ENCODE results near the gene TTC3.
"Not testable (repeated sequence)": the region's sequence is repeated elsewhere in the genome, so short reads cannot be mapped to it uniquely, and the experiment has no call there.

TTC3 gene

GRCh38 chr21:37072988-37073416, at the start of gene TTC3, which contains the start of gene PIGP:
Gene TTC3, plus strand, starts transcription at chr21:37073254. Its CDS starts 14,004 bp downstream, at chr21:37087258.
Gene PIGP, minus strand, starts transcription at chr21:37073071. Its CDS starts 556 bp downstream, at chr21:37072515.
- peak; percentile 95 for DNase-seq (ENCODE audit: low spot score)

- no peak for DNase-seq (ENCODE audit: low spot score)
These were observed 46.6 kb upstream of the TTC3 start for GRCh38 chr21:37026499-37026898.

GRCh38 chr21:37028570-37028969, 44.5 kb upstream of the TTC3 start:
- DNase-seq (ENCODE audit: low spot score) = no peak

GRCh38 chr21:37030864-37031263, 42.2 kb upstream of the TTC3 start:
- DNase-seq (ENCODE audit: low spot score) = no peak

GRCh38 chr21:37032293-37032692, 40.8 kb upstream of the TTC3 start:
- no peak for DNase-seq (ENCODE audit: low spot score)

DNA sequence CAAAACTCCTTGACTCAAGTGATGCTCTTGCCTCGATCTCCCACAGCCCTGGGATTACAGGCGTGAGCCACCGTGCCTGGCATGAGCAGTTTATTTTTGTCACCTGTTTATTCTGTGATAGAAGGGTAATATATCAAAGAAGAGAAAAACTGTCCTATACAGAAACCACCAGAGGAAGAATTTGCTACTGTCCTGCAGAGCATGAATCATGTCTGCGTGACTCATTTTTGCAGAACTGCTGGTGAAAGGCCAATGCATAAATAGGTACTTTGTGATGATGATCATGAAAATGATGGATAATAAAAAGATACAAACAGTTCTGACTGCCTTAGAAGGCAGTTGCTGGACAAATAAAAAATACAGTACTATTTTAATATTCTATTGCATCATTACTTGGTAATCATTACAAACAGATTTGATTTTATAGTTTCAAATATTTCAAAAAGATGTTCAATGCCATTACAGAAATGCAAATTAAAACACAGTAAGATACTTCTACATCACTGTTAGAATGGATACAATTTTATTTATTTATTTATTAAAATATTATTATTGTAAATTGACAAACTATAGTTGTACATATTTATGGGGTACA, 40.1 kb upstream of the TTC3 start:
- peak; percentile 69 for DNase-seq (ENCODE audit: low spot score)

DNA sequence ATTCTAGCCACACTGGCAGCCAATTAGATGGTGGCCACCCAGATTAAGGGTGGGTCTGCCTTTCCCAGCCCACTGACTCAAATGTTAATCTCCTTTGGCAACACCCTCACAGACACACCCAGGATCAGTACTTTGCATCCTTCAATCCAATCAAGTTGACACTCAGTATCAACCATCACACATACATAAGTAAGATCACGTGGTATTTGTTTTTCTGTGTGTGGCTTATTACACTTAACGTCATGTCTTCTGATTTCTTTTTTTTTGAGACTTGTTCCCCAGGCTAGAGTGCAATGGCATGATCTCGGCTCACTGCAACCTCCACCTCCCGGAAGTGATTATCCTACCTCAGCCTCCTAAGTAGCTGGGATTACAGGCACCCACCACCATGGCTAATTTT, 38.7 kb upstream of the TTC3 start:
- not testable (repeated sequence) for DNase-seq (ENCODE audit: low spot score)

DNA sequence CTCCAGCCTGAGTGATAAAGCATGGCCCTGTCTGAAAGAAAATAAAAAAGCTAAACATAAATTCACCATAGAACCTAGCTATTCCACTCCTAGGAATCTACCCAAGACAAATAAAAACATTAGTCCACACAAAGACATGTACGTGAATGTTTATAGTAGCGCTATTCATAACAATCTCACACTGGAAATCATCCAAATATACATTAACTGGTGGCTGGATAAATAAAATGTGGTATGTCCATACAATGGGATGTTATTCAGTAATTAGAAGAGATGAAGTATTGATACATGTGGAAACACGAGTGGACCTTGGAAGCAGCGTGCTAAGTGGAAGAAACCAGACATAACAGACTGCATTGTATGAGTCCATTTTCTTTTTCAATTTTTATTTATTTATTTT, 36.9 kb upstream of the TTC3 start:
- DNase-seq (ENCODE audit: low spot score) = no peak

DNA sequence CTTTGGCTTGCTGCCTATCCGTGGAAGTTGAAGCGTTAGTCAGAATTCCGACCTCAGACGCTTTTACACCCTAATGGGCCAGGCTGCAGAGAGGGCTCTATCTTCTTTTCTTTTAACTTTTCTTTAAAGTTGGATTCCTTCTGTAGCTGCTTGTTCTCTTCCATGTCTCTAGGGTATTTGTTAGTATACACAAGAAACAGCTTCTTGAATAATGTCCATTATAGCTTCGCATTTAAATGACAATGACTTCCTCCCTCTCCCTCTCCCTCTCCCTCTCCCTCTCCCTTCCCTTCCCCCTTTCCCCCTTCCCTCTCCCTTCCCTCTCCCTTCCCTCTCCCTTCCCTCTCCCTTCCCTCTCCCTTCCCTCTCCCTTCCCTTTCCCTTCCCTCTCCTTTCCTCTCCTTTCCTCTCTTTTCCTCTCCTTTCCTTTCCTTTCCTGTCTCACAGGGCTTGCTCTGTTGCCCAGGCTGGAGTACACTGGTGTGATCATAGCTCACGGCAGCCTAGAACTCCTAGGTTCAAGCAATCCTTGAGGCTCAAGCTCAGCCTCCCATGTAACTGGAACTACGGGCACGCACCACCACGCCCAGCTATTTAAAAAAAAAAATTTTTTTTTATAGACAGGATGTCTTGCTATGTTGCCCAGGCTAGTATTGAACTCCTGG, 33.5 kb upstream of the TTC3 start:
- DNase-seq (ENCODE audit: low spot score) = no peak

GRCh38 chr21:37040212-37040611, 32.8 kb upstream of the TTC3 start:
- no peak for DNase-seq (ENCODE audit: low spot score)

DNA sequence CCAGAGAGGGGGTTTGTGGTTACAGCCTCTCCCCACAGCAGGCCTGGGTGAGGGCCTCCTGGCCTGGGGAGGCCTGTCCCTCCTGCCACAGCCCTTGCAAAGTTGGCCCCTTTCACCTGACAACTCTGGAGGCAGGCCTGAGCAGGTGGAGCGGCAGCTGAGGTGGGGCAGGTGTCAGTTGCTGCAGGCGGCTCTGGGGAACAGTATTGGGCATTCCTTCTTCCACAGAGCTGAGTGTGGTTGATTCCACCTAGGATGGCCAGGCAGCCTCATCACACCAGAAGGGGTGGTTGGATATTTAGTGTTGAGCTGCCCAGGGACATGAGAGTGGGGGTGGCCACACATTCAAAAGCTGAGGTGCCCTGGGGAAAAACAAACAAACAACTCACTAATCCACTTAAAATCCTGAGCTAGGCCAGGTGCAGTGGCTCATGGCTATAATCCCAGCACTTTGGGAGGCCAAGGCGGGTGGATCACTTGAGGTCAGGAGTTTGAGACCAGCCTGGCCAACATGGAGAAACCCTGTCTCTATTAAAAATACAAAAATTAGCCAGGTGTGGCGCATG, 31.3 kb upstream of the TTC3 start:
- no peak for DNase-seq (ENCODE audit: low spot score)

- no peak for DNase-seq (ENCODE audit: low spot score)
These were observed 29.2 kb upstream of the TTC3 start for GRCh38 chr21:37043818-37044217.

DNA sequence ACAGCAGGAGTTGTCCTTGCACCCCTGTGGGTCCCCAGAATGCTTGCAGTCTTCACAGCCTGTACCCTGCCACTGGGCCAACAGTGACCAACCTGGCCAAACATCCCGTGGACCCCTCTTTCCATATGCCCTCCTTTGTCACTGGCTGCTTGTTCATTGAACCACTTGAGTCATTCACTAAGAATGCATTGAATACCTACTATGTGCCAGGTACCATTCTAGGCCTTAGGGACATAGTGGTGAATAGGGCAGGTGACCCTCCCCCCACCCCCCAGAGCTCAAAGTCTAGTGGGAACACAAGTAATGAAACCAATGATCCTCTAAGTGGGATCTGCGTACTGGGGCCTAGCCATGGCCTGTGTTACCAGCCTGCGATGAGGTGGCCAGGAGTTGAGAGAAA, 28.4 kb upstream of the TTC3 start:
- DNase-seq (ENCODE audit: low spot score) = no peak

DNA sequence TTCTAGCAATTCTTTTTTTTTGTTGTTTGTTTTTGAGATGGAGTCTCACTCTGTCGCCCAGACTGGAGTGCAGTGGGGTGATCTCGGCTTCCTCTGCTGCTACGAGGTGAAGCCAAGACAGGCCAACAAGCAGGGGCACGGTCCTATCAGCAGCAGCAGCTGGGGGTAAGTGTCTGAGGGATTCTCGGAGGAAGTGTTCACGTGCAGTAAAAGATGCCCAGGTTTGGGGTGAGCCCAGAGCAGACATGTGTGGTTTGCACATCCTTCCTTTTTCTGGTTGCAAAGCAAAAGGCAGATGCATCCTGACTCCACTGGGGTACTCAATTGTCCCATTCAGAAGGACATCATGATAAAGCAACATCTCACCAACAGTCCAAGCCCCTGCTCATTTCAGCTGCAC, 27.9 kb upstream of the TTC3 start:
- DNase-seq (ENCODE audit: low spot score) = no peak

GRCh38 chr21:37045556-37045955, 27.5 kb upstream of the TTC3 start:
- DNase-seq (ENCODE audit: low spot score) = no peak

DNA sequence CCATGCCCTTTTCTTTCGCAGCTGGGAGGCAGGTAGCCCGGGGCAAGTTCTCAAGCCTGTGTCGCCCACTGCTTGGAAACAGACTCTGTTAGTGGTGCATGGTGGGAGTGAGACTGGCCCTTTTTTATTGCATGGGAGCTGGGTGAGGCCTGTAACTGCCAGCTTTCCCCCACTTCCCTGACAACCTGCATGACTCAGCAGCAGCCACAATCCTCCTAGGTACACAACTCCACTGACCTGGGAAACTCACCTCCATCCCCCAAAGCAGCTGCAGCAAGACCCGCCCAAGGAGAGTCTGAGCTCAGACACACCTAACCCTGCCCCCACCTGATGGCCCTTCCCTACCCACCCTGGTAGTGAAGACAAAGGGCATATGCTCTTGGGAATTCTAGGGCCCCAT, 26.0 kb upstream of the TTC3 start:
- peak; percentile 73 for DNase-seq (ENCODE audit: low spot score)

GRCh38 chr21:37049741-37050140, 23.3 kb upstream of the TTC3 start:
- not testable (repeated sequence) for DNase-seq (ENCODE audit: low spot score)

- no peak for DNase-seq (ENCODE audit: low spot score)
These were observed 17.7 kb upstream of the TTC3 start for GRCh38 chr21:37055271-37055855.

DNA sequence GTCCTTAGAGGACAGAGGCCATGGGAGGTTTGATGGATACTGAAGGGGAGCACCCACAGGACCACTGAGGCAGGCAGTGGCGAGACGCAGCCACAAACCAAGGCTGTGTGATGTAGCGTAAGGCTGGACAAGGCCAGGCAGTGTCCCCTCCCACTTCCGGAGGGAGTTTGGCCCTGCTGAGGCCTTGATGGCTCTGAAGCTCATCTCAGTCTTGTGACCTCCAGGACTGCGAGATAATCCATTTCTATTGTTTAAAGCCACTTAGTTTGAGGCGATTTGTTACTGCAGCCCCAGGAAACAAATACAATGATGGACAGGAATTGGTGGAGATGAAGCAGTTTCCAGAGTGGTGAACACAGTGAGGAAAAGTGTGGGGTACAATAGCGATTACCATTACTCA, 15.4 kb upstream of the TTC3 start:
- DNase-seq (ENCODE audit: low spot score) = no peak

DNA sequence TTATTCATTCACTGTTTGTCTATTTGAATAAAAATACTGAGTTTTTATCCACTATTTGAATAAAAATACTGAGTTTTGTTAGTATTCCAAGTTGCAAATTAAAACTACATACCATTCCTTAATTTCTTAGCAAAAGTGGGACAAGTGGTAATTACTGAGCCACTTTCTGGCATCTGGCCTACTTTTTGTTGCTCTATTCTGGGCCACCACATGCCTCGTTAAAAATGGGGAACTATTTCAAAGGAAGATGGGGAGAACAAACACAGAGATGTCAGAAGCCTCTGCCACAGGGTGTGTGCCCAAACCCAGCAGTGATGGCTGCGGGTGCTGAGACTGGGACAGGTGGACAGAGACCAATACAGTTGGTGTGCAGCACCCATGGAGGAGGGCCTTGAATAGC, 14.8 kb upstream of the TTC3 start:
- DNase-seq (ENCODE audit: low spot score) = no peak

DNA sequence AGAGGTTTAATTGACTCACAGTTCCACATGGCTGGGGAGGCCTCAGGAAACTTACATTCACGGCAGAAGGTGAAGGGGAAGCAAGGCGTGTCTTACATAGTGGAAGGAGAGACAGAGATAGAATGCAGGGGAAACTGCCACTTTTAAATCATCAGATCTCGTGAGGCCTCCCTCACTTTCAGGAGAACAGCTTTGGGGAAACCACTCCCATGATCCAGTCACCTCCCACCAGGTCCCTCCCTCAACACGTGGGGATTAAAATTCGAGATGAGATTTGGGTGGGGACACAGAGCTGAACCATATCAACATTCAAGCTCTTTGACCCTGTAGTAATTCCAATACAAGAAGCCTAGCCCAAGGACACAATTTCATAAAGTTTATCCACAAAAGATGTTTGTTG, 13.9 kb upstream of the TTC3 start:
- DNase-seq (ENCODE audit: low spot score) = no peak

DNA sequence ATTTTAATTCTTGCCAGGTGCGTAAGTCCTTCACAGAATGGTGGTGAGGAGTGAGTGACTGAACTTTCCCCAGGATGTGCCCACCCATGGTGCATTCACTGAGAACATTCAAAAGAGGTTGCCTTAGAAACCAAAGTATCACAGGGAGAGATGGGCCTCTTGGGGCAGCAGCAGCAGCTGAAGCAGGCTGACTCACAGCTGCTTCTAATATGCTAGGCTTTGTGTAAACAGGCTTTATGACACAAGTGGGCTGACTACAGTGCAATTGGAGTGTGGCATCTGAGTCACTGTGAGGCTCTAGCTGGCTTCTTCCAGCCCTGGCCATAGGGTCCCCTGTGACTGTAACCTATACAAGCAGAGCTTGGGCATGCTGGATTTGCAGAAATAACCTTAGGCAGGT, 12.8 kb upstream of the TTC3 start:
- peak; percentile 94 for DNase-seq (ENCODE audit: low spot score)

GRCh38 chr21:37061926-37062592, 11.0 kb upstream of the TTC3 start:
- no peak for DNase-seq (ENCODE audit: low spot score)
